Stimulated activated CD8-positive, alpha-beta memory T cell treated with anti-CD3 and anti-CD28 coated beads, Interleukin-12 subunit alpha, Interleukin-12 subunit beta, amount 100 ng/mL, for 24 hours (primary cell): ENCODE measurements around the gene L3HYPDH.
"Not testable (repeated sequence)": the region's sequence is repeated elsewhere in the genome, so short reads cannot be mapped to it uniquely, and the experiment has no call there.

Experiments used
- DNase-seq: peaks from one replicate; pipeline ENCODE4 v3.0.0-alpha.2; 2020; ENCODE audit errors: extremely low read depth

The L3HYPDH gene

GRCh38 chr14:59478540-59478939 is 5.7 kb downstream of the L3HYPDH start:
- no peak for DNase-seq

GRCh38 chr14:59475709-59476108 is 8.5 kb downstream of the L3HYPDH start:
- no peak for DNase-seq

GRCh38 chr14:59474172-59474571 is 10.0 kb downstream of the L3HYPDH start:
- no peak for DNase-seq

- no peak for DNase-seq
Measured at GRCh38 chr14:59465316-59466135, 18.7 kb downstream of the L3HYPDH start, which contains the start of gene GPR135. GPR135 (minus strand) TSS chr14:59465380; CDS start chr14:59465226, 154 bp downstream.

- no peak for DNase-seq
Measured at GRCh38 chr14:59464486-59465315, 19.5 kb downstream of the L3HYPDH start.

- DNase-seq, result no peak
Measured at GRCh38 chr14:59463787-59464485, 20.3 kb downstream of the L3HYPDH start.

GRCh38 chr14:59461891-59462290 is 22.3 kb downstream of the L3HYPDH start:
- no peak for DNase-seq

GRCh38 chr14:59460378-59460777 is 23.8 kb downstream of the L3HYPDH start:
- no peak for DNase-seq

GRCh38 chr14:59458486-59458885 is 25.7 kb downstream of the L3HYPDH start:
- DNase-seq, result no peak

- no peak for DNase-seq
Measured at GRCh38 chr14:59455411-59455810, 28.8 kb downstream of the L3HYPDH start.

GRCh38 chr14:59454139-59454538 is 30.1 kb downstream of the L3HYPDH start:
- no peak for DNase-seq

GRCh38 chr14:59451849-59452248 is 32.4 kb downstream of the L3HYPDH start:
- no peak for DNase-seq

- DNase-seq, result no peak
Measured at GRCh38 chr14:59450716-59451115, 33.5 kb downstream of the L3HYPDH start.

GRCh38 chr14:59448673-59449072 is 35.5 kb downstream of the L3HYPDH start:
- not testable (repeated sequence) for DNase-seq

- no peak for DNase-seq
Measured at GRCh38 chr14:59439256-59439965, 44.8 kb downstream of the L3HYPDH start.

GRCh38 chr14:59438195-59438647 is 46.0 kb downstream of the L3HYPDH start:
- no peak for DNase-seq

- no peak for DNase-seq
Measured at GRCh38 chr14:59435987-59436386, 48.2 kb downstream of the L3HYPDH start.

- DNase-seq, result no peak
Measured at GRCh38 chr14:59435101-59435500, 49.1 kb downstream of the L3HYPDH start.

- no peak for DNase-seq
Measured at GRCh38 chr14:59429790-59430189, 54.4 kb downstream of the L3HYPDH start.

- DNase-seq, result no peak
Measured at GRCh38 chr14:59428581-59429012, 55.6 kb downstream of the L3HYPDH start.
